ENCODE data around the gene ZIM2. TPM values are rescaled to one million over a fixed set of nuclear protein-coding genes. Genes with fewer than 3 reads are reported as not detected.

ZIM2 gene
- total and polyA plus RNA-seq, 10 of the 15 experiments (the other 5 are each of a cell fraction or from before 2014, with no cell fraction given), result not detected

DNA sequence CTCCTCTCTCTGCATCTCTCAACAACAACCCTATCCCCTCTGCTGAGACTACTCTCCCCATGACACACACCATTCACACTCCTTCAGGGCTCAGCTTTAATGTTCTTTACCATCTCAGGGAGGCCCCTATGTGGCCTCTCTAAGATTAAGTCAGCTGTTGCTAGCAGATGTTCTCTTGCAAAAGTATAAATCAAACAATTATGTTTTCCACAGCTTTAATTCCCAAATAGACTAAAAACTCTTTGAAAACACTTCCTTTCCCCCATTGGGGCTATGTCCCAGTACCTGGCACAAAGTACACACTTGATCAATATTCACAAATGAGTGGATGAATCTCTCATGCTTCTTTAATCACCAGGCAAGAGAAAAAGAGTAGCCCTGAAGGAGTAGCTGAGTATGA lies 5.1 kb downstream of the ZIM2 start:
- RAD21 ChIA-PET (ENCODE audit: unreplicated experiment), result no interaction called here
- no peak overlapping the region for H3K27ac ChIP-seq (ENCODE audit: control insufficient read depth, insufficient read depth)
- in situ Hi-C loops (cut with MboI), result no loop called here
- no peaks in the 10 kb centered on the region for H3K4me1 ChIP-seq (ENCODE audit: control insufficient read depth, insufficient read depth, low read length)
- H2AFZ ChIP-seq (ENCODE audit: control insufficient read depth, low read depth, low read length), result no peak overlapping the region
- no peaks in the 10 kb centered on the region for H3K79me2 ChIP-seq (ENCODE audit: control insufficient read depth, insufficient read depth, low read length)
- POLR2A ChIA-PET, result no interaction called here
- no peak overlapping the region for H3K4me3 ChIP-seq
- ATAC-seq (no peak), FAIRE-seq (no peak), DNase-seq (ENCODE audit: low read depth, low spot score) (no peak)
- BruUV-seq (replicated peaks), result no TSS peak
- H3K4me2 ChIP-seq (ENCODE audit: control insufficient read depth, insufficient read depth), result no peak overlapping the region
- CTCF ChIA-PET, result no interaction called here
- no peak overlapping the region for H3K9ac ChIP-seq (ENCODE audit: control insufficient read depth, insufficient read depth, low read length)
- no peaks in the 10 kb centered on the region for H3K36me3 ChIP-seq (ENCODE audit: control insufficient read depth in 2 of 2, insufficient read depth in 2 of 2, low read length in 1 of 2)
- intact Hi-C loops (cut with micrococcal nuclease; ENCODE audit: unreplicated experiment), result no loop called here
- no peaks in the 10 kb centered on the region for H4K20me1 ChIP-seq (ENCODE audit: control insufficient read depth, insufficient read depth)
- H3K27me3 ChIP-seq (replicated peaks in 1 of 2; ENCODE audit: control insufficient read depth in 2 of 2, insufficient read depth in 2 of 2, low read length in 1 of 2), result no peaks in the 10 kb centered on the region
- H3K9me3 ChIP-seq (replicated peaks; ENCODE audit: control insufficient read depth, insufficient read depth, low read length), result peaks cover 6% of the 10 kb centered on the region; the same call in 1 of the 3 replicates
- SMC1A ChIA-PET (ENCODE audit: uncharacterized antibody, unreplicated experiment), result no interaction called here
- TF ChIP-seq POLR2AphosphoS5 (IDR thresholded peaks at IDR 0.05; ENCODE audit: low read length) (no peak), CHD2 (IDR thresholded peaks at IDR 0.05; ENCODE audit: borderline replicate concordance, low read depth, low read length) (no peak), CHD1 (IDR thresholded peaks at IDR 0.05; ENCODE audit: low read depth, low read length) (no peak)
- TF ChIP-seq, protein P1, sequence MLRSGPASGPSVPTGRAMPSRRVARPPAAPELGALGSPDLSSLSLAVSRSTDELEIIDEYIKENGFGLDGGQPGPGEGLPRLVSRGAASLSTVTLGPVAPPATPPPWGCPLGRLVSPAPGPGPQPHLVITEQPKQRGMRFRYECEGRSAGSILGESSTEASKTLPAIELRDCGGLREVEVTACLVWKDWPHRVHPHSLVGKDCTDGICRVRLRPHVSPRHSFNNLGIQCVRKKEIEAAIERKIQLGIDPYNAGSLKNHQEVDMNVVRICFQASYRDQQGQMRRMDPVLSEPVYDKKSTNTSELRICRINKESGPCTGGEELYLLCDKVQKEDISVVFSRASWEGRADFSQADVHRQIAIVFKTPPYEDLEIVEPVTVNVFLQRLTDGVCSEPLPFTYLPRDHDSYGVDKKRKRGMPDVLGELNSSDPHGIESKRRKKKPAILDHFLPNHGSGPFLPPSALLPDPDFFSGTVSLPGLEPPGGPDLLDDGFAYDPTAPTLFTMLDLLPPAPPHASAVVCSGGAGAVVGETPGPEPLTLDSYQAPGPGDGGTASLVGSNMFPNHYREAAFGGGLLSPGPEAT (IDR thresholded peaks at IDR 0.05; ENCODE audit: low read depth), result no peak

DNA sequence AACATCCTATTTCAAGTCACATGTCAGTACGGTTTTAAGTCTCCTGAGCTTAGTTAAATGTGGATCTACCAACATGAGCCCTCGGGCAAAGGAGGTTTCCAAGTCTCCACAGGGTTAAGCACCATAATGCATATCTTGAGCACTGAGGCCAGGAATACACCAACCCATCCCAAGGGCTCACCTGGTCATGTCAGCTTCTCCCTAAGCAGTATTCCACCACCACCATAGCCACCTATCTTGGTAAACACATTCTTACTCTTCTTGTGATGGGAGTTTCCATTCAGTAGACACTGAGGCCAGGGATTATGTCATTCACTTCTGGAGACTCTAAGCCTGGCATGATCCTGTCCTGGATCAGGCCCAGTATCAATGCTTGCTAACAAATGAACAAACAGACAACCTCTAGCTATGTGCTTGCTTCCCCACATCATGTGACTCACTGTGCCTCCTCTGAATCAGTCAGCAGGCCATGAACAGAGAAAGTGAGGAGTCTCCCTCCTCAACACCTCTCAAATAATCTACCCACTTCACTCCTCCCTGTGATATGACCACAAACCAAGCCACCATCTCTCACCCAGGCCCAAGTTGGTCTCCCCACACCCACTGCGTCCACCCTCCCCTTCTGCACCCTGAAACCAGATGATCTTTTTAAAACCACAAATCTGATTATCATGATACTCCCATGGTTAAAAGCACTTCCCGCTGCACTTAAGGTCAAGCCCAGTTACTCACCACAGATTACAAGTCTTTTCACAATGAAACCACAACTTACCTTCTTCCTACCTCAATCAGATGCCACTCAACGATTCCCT lies 5.8 kb downstream of the ZIM2 start:
- peaks cover 6% of the 10 kb centered on the region; the same call in 1 of the 3 replicates for H3K9me3 ChIP-seq (replicated peaks; ENCODE audit: control insufficient read depth, insufficient read depth, low read length)
- H3K36me3 ChIP-seq (ENCODE audit: control insufficient read depth in 2 of 2, insufficient read depth in 2 of 2, low read length in 1 of 2), result no peaks in the 10 kb centered on the region
- ChIA-PET RAD21 (ENCODE audit: unreplicated experiment) (no interaction called here), POLR2A (no interaction called here), CTCF (no interaction called here), SMC1A (ENCODE audit: uncharacterized antibody, unreplicated experiment) (no interaction called here)
- no peak overlapping the region for H2AFZ ChIP-seq (ENCODE audit: control insufficient read depth, low read depth, low read length)
- H3K27ac ChIP-seq (ENCODE audit: control insufficient read depth, insufficient read depth), result no peak overlapping the region
- H3K79me2 ChIP-seq (ENCODE audit: control insufficient read depth, insufficient read depth, low read length), result no peaks in the 10 kb centered on the region
- intact Hi-C loops (cut with micrococcal nuclease; ENCODE audit: unreplicated experiment), result no loop called here
- BruUV-seq (replicated peaks), result no TSS peak
- FAIRE-seq, result no peak
- ATAC-seq, result no peak
- H3K27me3 ChIP-seq (replicated peaks in 1 of 2; ENCODE audit: control insufficient read depth in 2 of 2, insufficient read depth in 2 of 2, low read length in 1 of 2), result no peaks in the 10 kb centered on the region
- no peaks in the 10 kb centered on the region for H4K20me1 ChIP-seq (ENCODE audit: control insufficient read depth, insufficient read depth)
- no peak overlapping the region for H3K4me2 ChIP-seq (ENCODE audit: control insufficient read depth, insufficient read depth)
- 3% methylated on average over 5 of the region's 5 CpGs for WGBS (ENCODE audit: insufficient coverage, insufficient replicate concordance, low lambda C conversion rate, missing lambda C conversion rate)
- H3K4me3 ChIP-seq, result no peak overlapping the region
- no peak overlapping the region for H3K9ac ChIP-seq (ENCODE audit: control insufficient read depth, insufficient read depth, low read length)
- in situ Hi-C loops (cut with MboI), result no loop called here
- H3K4me1 ChIP-seq (ENCODE audit: control insufficient read depth, insufficient read depth, low read length), result no peaks in the 10 kb centered on the region
- no peak for DNase-seq (ENCODE audit: low read depth, low spot score)
- no peak for TF ChIP-seq STAT3 (IDR thresholded peaks at IDR 0.05; ENCODE audit: low read depth, low read length)
- TF ChIP-seq RAD21 (IDR thresholded peaks at IDR 0.05; ENCODE audit: insufficient read depth, low read depth, low read length), result no peak
- TF ChIP-seq PAX8 (IDR thresholded peaks at IDR 0.05), result no peak
- TF ChIP-seq TAF1 (IDR thresholded peaks at IDR 0.05; ENCODE audit: borderline replicate concordance, low read depth, low read length), result no peak
- TF ChIP-seq ZNF24 (IDR thresholded peaks at IDR 0.05), result no peak
- no peak for TF ChIP-seq RUNX3 (IDR thresholded peaks at IDR 0.05; ENCODE audit: low read length)
- TF ChIP-seq, protein P2, sequence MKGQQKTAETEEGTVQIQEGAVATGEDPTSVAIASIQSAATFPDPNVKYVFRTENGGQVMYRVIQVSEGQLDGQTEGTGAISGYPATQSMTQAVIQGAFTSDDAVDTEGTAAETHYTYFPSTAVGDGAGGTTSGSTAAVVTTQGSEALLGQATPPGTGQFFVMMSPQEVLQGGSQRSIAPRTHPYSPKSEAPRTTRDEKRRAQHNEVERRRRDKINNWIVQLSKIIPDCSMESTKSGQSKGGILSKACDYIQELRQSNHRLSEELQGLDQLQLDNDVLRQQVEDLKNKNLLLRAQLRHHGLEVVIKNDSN (IDR thresholded peaks at IDR 0.05; ENCODE audit: borderline replicate concordance, extremely low read length, insufficient read depth, low read depth, low read length), result no peak
